Measurements from ENCODE around the gene FGF12. TPM values are rescaled to one million over a fixed set of nuclear protein-coding genes. Genes with fewer than 3 reads are reported as not detected.
"Not testable (repeated sequence)": the region's sequence is repeated elsewhere in the genome, so short reads cannot be mapped to it uniquely, and the experiment has no call there.

Gene FGF12
- total and polyA plus RNA-seq, 7 donors, result 0.25 to 0.87 (median 0.71) TPM

GRCh38 chr3:192750201-192750600 is 22.9 kb upstream of the FGF12 start:
- ATAC-seq (no peak), DNase-seq (no peak)
- no peaks in the 10 kb centered on the region for H3K9me3 ChIP-seq
- no peak overlapping the region for H3K4me3 ChIP-seq
- intact Hi-C loops (cut with DNase I), result no loop called here
- no peak overlapping the region for H3K27ac ChIP-seq
- no peak for TF ChIP-seq CTCF (IDR thresholded peaks at IDR 0.05)
- H3K4me1 ChIP-seq, result no peaks in the 10 kb centered on the region
- no peaks in the 10 kb centered on the region for H3K36me3 ChIP-seq (ENCODE audit: insufficient read depth in 1 of 2, low read depth in 1 of 2)
- H3K27me3 ChIP-seq (ENCODE audit: insufficient read depth in 3 of 3, low read length in 2 of 3), result no peaks in the 10 kb centered on the region
- WGBS, 3 donors, result 38 to 75% (median 75%) methylated on average over 5 of the region's 5 CpGs

- TF ChIP-seq CTCF (IDR thresholded peaks at IDR 0.05), result no peak
- ATAC-seq (no peak), DNase-seq (no peak)
- intact Hi-C loops (cut with DNase I), result no loop called here
- WGBS, 3 donors, result 38 to 51% (median 42%) methylated on average over 3 of the region's 3 CpGs
- Histone ChIP-seq H3K27me3 (ENCODE audit: insufficient read depth in 3 of 3, low read length in 2 of 3) (no peaks in the 10 kb centered on the region), H3K27ac (no peak overlapping the region), H3K4me1 (no peaks in the 10 kb centered on the region), H3K4me3 (no peak overlapping the region), H3K36me3 (ENCODE audit: insufficient read depth in 1 of 2, low read depth in 1 of 2) (no peaks in the 10 kb centered on the region), H3K9me3 (no peaks in the 10 kb centered on the region)
Measured at GRCh38 chr3:192747746-192748145, 20.4 kb upstream of the FGF12 start.

DNA sequence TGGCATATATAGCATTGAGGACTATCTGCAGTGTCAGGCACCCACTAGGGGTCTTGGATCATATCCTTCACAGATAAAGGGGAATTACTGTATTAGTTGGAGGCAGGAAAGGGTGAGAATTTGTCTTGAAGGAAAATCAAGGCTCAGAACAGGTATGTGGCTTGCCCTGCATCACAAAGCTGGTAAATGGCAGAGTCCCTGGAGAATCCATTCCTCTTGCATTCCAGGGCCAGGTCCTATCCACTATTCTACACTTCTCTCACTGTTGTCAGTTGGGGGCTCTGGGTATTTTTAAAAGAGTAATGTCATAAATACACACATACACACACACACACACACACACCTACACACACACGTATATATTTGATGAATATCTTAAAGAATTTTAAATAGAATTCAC is 19.8 kb upstream of the FGF12 start:
- no peak for TF ChIP-seq CTCF (IDR thresholded peaks at IDR 0.05)
- no peak for ATAC-seq
- Histone ChIP-seq H3K36me3 (ENCODE audit: insufficient read depth in 1 of 2, low read depth in 1 of 2) (no peaks in the 10 kb centered on the region), H3K27me3 (ENCODE audit: insufficient read depth in 3 of 3, low read length in 2 of 3) (no peaks in the 10 kb centered on the region), H3K4me1 (no peaks in the 10 kb centered on the region), H3K27ac (no peak overlapping the region), H3K4me3 (no peak overlapping the region), H3K9me3 (no peaks in the 10 kb centered on the region)
- WGBS, 3 donors, result 62 to 77% (median 65%) methylated on average over 1 of the region's 1 CpG
- DNase-seq, result no peak
- intact Hi-C loops (cut with DNase I), result no loop called here

- ATAC-seq, result no peak
- no peak for DNase-seq
- TF ChIP-seq CTCF (IDR thresholded peaks at IDR 0.05), result no peak
- intact Hi-C loops (cut with DNase I), result no loop called here
- 92 to 94% (median 93%) methylated on average over 3 to 6 of the region's 7 CpGs for WGBS, 3 donors
- H3K27ac ChIP-seq, result no peak overlapping the region
- no peaks in the 10 kb centered on the region for H3K36me3 ChIP-seq (ENCODE audit: insufficient read depth in 1 of 2, low read depth in 1 of 2)
- H3K4me3 ChIP-seq, result no peak overlapping the region
- H3K27me3 ChIP-seq (ENCODE audit: insufficient read depth in 3 of 3, low read length in 2 of 3), result no peaks in the 10 kb centered on the region
- no peaks in the 10 kb centered on the region for H3K4me1 ChIP-seq
- no peaks in the 10 kb centered on the region for H3K9me3 ChIP-seq
Measured at GRCh38 chr3:192745150-192745549, 17.8 kb upstream of the FGF12 start.

DNA sequence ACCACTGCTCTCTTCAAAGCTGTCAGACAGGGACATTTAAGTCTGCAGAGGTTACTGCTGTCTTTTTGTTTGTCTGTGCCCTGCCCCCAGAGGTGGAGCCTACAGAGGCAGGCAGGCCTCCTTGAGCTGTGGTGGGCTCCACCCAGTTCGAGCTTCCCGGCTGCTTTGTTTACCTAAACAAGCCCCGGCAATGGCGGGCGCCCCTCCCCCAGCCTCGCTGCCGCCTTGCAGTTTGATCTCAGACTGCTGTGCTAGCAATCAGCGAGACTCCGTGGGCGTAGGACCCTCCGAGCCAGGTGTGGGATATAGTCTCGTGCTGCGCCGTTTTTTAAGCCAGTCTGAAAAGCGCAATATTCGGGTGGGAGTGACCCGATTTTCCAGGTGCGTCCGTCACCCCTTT is 17.3 kb upstream of the FGF12 start:
- ATAC-seq; H3K9me3 ChIP-seq; H3K27ac ChIP-seq; H3K27me3 ChIP-seq (ENCODE audit: insufficient read depth in 3 of 3, low read length in 2 of 3); DNase-seq; intact Hi-C loops (cut with DNase I); H3K4me1 ChIP-seq; H3K36me3 ChIP-seq (ENCODE audit: insufficient read depth in 1 of 2, low read depth in 1 of 2); H3K4me3 ChIP-seq: not testable (repeated sequence)
- WGBS, 3 donors, result 39 to 75% (median 66%) methylated on average over 9 to 16 of the region's 19 CpGs

Data from psoas muscle (tissue), 8 donors.